ENCODE data around the gene PPP1R15A.
"Not testable (repeated sequence)": the region's sequence is repeated elsewhere in the genome, so short reads cannot be mapped to it uniquely, and the experiment has no call there.

Gene PPP1R15A

GRCh38 chr19:48859711-48860572, 12.3 kb upstream of the PPP1R15A start:
- no peak for DNase-seq (ENCODE audit: low read depth)

- no peak for DNase-seq (ENCODE audit: low read depth)
Observed at GRCh38 chr19:48861313-48861712, 10.9 kb upstream of the PPP1R15A start.

- no peak for DNase-seq (ENCODE audit: low read depth)
Observed at GRCh38 chr19:48862827-48863226, 9.4 kb upstream of the PPP1R15A start.

- no peak for DNase-seq (ENCODE audit: low read depth)
Observed at GRCh38 chr19:48866692-48867091, 5.5 kb upstream of the PPP1R15A start.

- no peak for DNase-seq (ENCODE audit: low read depth)
Observed at GRCh38 chr19:48867123-48867745, 5.0 kb upstream of the PPP1R15A start.

- no peak for DNase-seq (ENCODE audit: low read depth)
Observed at GRCh38 chr19:48867746-48868113, 4.5 kb upstream of the PPP1R15A start.

- no peak for DNase-seq (ENCODE audit: low read depth)
Observed at GRCh38 chr19:48868114-48868886, 3.9 kb upstream of the PPP1R15A start, which contains the start of gene PLEKHA4. TSS of gene PLEKHA4 (minus strand) at chr19:48868617. CDS start at chr19:48867620, 997 bp downstream.

- DNase-seq (ENCODE audit: low read depth) = no peak
Observed at GRCh38 chr19:48870048-48870447, 2.2 kb upstream of the PPP1R15A start.

- not testable (repeated sequence) for DNase-seq (ENCODE audit: low read depth)
Observed at GRCh38 chr19:48871471-48872181, 595 bp upstream of the PPP1R15A start.

GRCh38 chr19:48872884-48873475, 759 bp downstream of the PPP1R15A start:
- DNase-seq (ENCODE audit: low read depth) = peak; percentile 61

- DNase-seq (ENCODE audit: low read depth) = no peak
Observed at GRCh38 chr19:48873476-48874302, 1.5 kb downstream of the PPP1R15A start.

- DNase-seq (ENCODE audit: low read depth) = no peak
Observed at GRCh38 chr19:48874303-48875135, 2.3 kb downstream of the PPP1R15A start.

- DNase-seq (ENCODE audit: low read depth) = not testable (repeated sequence)
Observed at GRCh38 chr19:48876043-48876981, 4.1 kb downstream of the PPP1R15A start.

- DNase-seq (ENCODE audit: low read depth) = no peak
Observed at GRCh38 chr19:48877855-48878195, 5.6 kb downstream of the PPP1R15A start.

- DNase-seq (ENCODE audit: low read depth) = no peak
Observed at GRCh38 chr19:48878196-48879024, 6.2 kb downstream of the PPP1R15A start.

GRCh38 chr19:48879025-48879637, 6.9 kb downstream of the PPP1R15A start:
- no peak for DNase-seq (ENCODE audit: low read depth)

GRCh38 chr19:48879696-48880095, 7.5 kb downstream of the PPP1R15A start:
- not testable (repeated sequence) for DNase-seq (ENCODE audit: low read depth)

Data from activated T-cell treated with anti-CD3 and anti-CD28 coated beads for 1 hour (primary cell).